Neutrophil (primary cell): ENCODE data around the gene TMEM92.

Experiments used
- H3K27ac ChIP-seq: fragments of 200-600 bp; sonication (generic); 2 replicates; pipeline ENCODE4 v1.5.1; 2016; ENCODE audit warnings: mild to moderate bottlenecking, moderate library complexity
- H3K27me3 ChIP-seq: fragments of 200-600 bp; sonication (generic); 2 replicates; pipeline ENCODE4 v1.6.0; 2016; ENCODE audit warnings: mild to moderate bottlenecking
- H3K36me3 ChIP-seq: fragments of 200-600 bp; sonication (generic); 2 replicates; pipeline ENCODE4 v1.5.1; 2017
- H3K4me1 ChIP-seq, 2 experiments: fragments of 200-600 bp in 1 of 2; sonication (generic) in 1 of 2; 1 replicate in 1 of 2; 2 replicates in 1 of 2; pipeline versions ENCODE4 v1.5.1 to v1.6.1; 2013 to 2016; ENCODE audit warnings: low read depth in 1 of 2, low read length in 1 of 2, mild to moderate bottlenecking in 1 of 2, moderate library complexity in 1 of 2; ENCODE audit not compliant: control insufficient read depth in 1 of 2, insufficient read depth in 1 of 2
- H3K4me3 ChIP-seq, 2 experiments: fragments of 200-600 bp in 1 of 2; sonication (generic) in 1 of 2; 1 replicate in 1 of 2; 2 replicates in 1 of 2; pipeline ENCODE4 v1.5.1; 2013 to 2016; ENCODE audit warnings: low read depth in 1 of 2, low read length in 1 of 2, mild to moderate bottlenecking in 1 of 2, moderate library complexity in 1 of 2
- H3K9me3 ChIP-seq: fragments of 200-600 bp; sonication (generic); 2 replicates; pipeline ENCODE4 v1.5.1; 2016
- CTCF ChIP-seq: fragments of 200-600 bp; sonication (generic); IDR thresholded peaks from 2 replicates; pipeline ENCODE4 v1.5.1; 2016; ENCODE audit warnings: antibody characterized with exemption

The TMEM92 gene

GRCh38 chr17:50274142-50274896 lies at the start of gene TMEM92:
Gene TMEM92 (plus strand): TSS chr17:50274466. CDS start chr17:50274502, 36 bp downstream.
- Histone ChIP-seq H3K9me3 (no peaks in the 10 kb centered on the region), H3K27me3 (no peaks in the 10 kb centered on the region), H3K36me3 (peaks cover 2% of the 10 kb centered on the region), H3K27ac (peak within 1 kb of the TSS; percentile 80), H3K4me1 (peaks cover 69 to 70% of the 10 kb centered on the region in 2 experiments), H3K4me3 (peak within 1 kb of the TSS; percentile 77 to 82)
- no peak for TF ChIP-seq CTCF

GRCh38 chr17:50225701-50226240 lies 48.5 kb upstream of the TMEM92 start:
- no peaks in the 10 kb centered on the region for H3K27me3 ChIP-seq
- H3K27ac ChIP-seq = no peak overlapping the region
- H3K4me1 ChIP-seq = peaks cover 11 to 13% of the 10 kb centered on the region in 2 experiments
- H3K9me3 ChIP-seq = no peaks in the 10 kb centered on the region
- no peak for TF ChIP-seq CTCF
- H3K36me3 ChIP-seq = no peaks in the 10 kb centered on the region
- H3K4me3 ChIP-seq = no peak overlapping the region

- H3K27me3 ChIP-seq = peaks cover 59% of the 10 kb centered on the region
- no peak overlapping the region for H3K4me3 ChIP-seq
- no peak overlapping the region for H3K27ac ChIP-seq
- H3K4me1 ChIP-seq = no peaks in the 10 kb centered on the region
- H3K36me3 ChIP-seq = no peaks in the 10 kb centered on the region
- TF ChIP-seq CTCF = no peak
- peaks cover 3% of the 10 kb centered on the region for H3K9me3 ChIP-seq
Observed at GRCh38 chr17:50234581-50234980, 39.7 kb upstream of the TMEM92 start.

- H3K4me1 ChIP-seq = no peaks in the 10 kb centered on the region
- H3K4me3 ChIP-seq = no peak overlapping the region
- peaks cover 68% of the 10 kb centered on the region for H3K27me3 ChIP-seq
- H3K36me3 ChIP-seq = no peaks in the 10 kb centered on the region
- H3K9me3 ChIP-seq = peaks cover 3% of the 10 kb centered on the region
- no peak overlapping the region for H3K27ac ChIP-seq
- TF ChIP-seq CTCF = no peak
Observed at GRCh38 chr17:50237901-50238300, 36.4 kb upstream of the TMEM92 start.

- H3K4me3 ChIP-seq = no peak overlapping the region
- TF ChIP-seq CTCF = no peak
- H3K4me1 ChIP-seq = no peaks in the 10 kb centered on the region
- no peak overlapping the region for H3K27ac ChIP-seq
- peaks cover 63% of the 10 kb centered on the region for H3K27me3 ChIP-seq
- H3K9me3 ChIP-seq = peaks cover 3% of the 10 kb centered on the region
- no peaks in the 10 kb centered on the region for H3K36me3 ChIP-seq
Observed at GRCh38 chr17:50238601-50239280, 35.5 kb upstream of the TMEM92 start.
